Panc1 (cell line): Measurements from ENCODE around the gene MGAT4C. TPM values are rescaled to one million over a fixed set of nuclear protein-coding genes. Genes with fewer than 3 reads are reported as not detected.

Experiments used
- ATAC-seq: fragments of 200-7000 bp; cut with Tn5 transposase; 2 replicates; pipeline ENCODE4 v1.9.1; 2020; ENCODE audit warnings: mild to moderate bottlenecking, moderate library complexity
- BruUV-seq: library from RNA; stranded (reverse); fragments of 400-500 nt; replicated peaks from 2 replicates; lab custom pipeline; 2021; lab: Mats Ljungman, UMichigan
- CTCF ChIA-PET: fragments of 300-600 bp; sonication (Branson Sonifier 250); formaldehyde crosslinking; loops from one replicate; lab custom pipeline; 2022; ENCODE audit warnings: antibody characterized with exemption; lab: Charles Lee
- POLR2A ChIA-PET: fragments of 300-600 bp; sonication (Branson Sonifier 250); formaldehyde crosslinking; loops from one replicate; lab custom pipeline; 2022; ENCODE audit warnings: antibody characterized with exemption; lab: Charles Lee
- DNase-seq: peaks from one replicate; pipeline ENCODE4 v3.0.0-alpha.2; 2010; ENCODE audit warnings: low read depth, low spot score
- H3K27ac ChIP-seq: 2 replicates; pipeline ENCODE4 v1.5.1; 2011; ENCODE audit warnings: mild to moderate bottlenecking, low read length, inconsistent platforms
- H3K27me3 ChIP-seq: fragments of 200-500 bp; sonication (Bioruptor generic); 2 replicates; pipeline ENCODE4 v1.6.0; 2014; ENCODE audit warnings: low read length, inconsistent platforms; ENCODE audit not compliant: control insufficient read depth, insufficient read depth
- H3K36me3 ChIP-seq: fragments of 200-500 bp; sonication (Bioruptor generic); 2 replicates; pipeline ENCODE4 v1.5.1; 2014; ENCODE audit warnings: inconsistent platforms, mild to moderate bottlenecking, low read length, moderate library complexity; ENCODE audit not compliant: control insufficient read depth, insufficient read depth
- H3K4me1 ChIP-seq: 2 replicates; pipeline ENCODE4 v1.5.1; 2011; ENCODE audit warnings: inconsistent platforms, mild to moderate bottlenecking, low read length, moderate library complexity; ENCODE audit not compliant: control insufficient read depth, insufficient read depth
- H3K4me3 ChIP-seq, 2 experiments: 2 replicates each; pipeline ENCODE4 v1.5.1; 2011 to 2012; ENCODE audit warnings: low read depth in 2 of 2, low read length in 2 of 2, mild to moderate bottlenecking in 2 of 2, inconsistent platforms in 1 of 2, moderate library complexity in 1 of 2
- H3K9me3 ChIP-seq: fragments of 200-500 bp; sonication (Bioruptor generic); 2 replicates; pipeline ENCODE4 v1.5.1; 2014; ENCODE audit warnings: low read depth, mild to moderate bottlenecking, inconsistent platforms, low read length, moderate library complexity; ENCODE audit not compliant: control insufficient read depth, insufficient read depth
- CTCF ChIP-seq: fragments of 450-650 bp; IDR thresholded peaks from 2 replicates; pipeline ENCODE4 v1.5.1; 2017; ENCODE audit warnings: mild to moderate bottlenecking
- POLR2AphosphoS5 ChIP-seq: IDR thresholded peaks from 2 replicates; pipeline ENCODE4 v1.6.1; 2012; ENCODE audit warnings: mild to moderate bottlenecking, low read depth, low read length, moderate library complexity
- REST ChIP-seq, 2 experiments: IDR thresholded peaks; 2 replicates each; pipeline ENCODE4 v1.6.1; 2011 to 2012; ENCODE audit warnings: low read depth in 2 of 2, control low read depth in 1 of 2, low read length in 1 of 2, mild to moderate bottlenecking in 1 of 2, moderate library complexity in 1 of 2; ENCODE audit not compliant: insufficient read depth in 1 of 2
- SIN3A ChIP-seq: IDR thresholded peaks from 2 replicates; pipeline ENCODE4 v1.6.1; 2012; ENCODE audit warnings: low read depth, mild to moderate bottlenecking, low read length, moderate library complexity, borderline replicate concordance; ENCODE audit not compliant: insufficient read depth
- TCF7L2 ChIP-seq: IDR thresholded peaks from 2 replicates; pipeline ENCODE4 v1.6.1; 2011; ENCODE audit warnings: mild to moderate bottlenecking, low read depth, low read length, inconsistent platforms
- in situ Hi-C: cut with HindIII; loops from 2 replicates; pipeline ENCODE4 v1.10.0; 2016; ENCODE audit warnings: low sequenced_read_pairs, low pct_unique_long_range_greater_than_20kb
- intact Hi-C: fragments of 100-400 bp; cut with micrococcal nuclease; formaldehyde crosslinking; loops from one replicate; pipeline ENCODE4 v1.10.0; 2022; ENCODE audit not compliant: unreplicated experiment
- total RNA-seq: library from RNA; stranded (reverse); gene quantifications from one replicate; pipeline ENCODE4 v1.2.1, GENCODE V29; 2021; ENCODE audit not compliant: unreplicated experiment

The MGAT4C gene
- total RNA-seq, 1 experiment from 2014 or later, result not detected

GRCh38 chr12:85975716-85976115, 280.5 kb downstream of the MGAT4C start:
- no TSS peak for BruUV-seq
- intact Hi-C loops, result no loop called here
- POLR2A ChIA-PET, result no interaction called here

GRCh38 chr12:85971800-85972199, 284.4 kb downstream of the MGAT4C start:
- Histone ChIP-seq H3K36me3 (no peaks in the 10 kb centered on the region), H3K4me3 (no peak overlapping the region), H3K27me3 (no peaks in the 10 kb centered on the region), H3K9me3 (no peaks in the 10 kb centered on the region), H3K4me1 (no peaks in the 10 kb centered on the region), H3K27ac (no peak overlapping the region)
- no TSS peak for BruUV-seq
- intact Hi-C loops (no loop called here), in situ Hi-C loops (no loop called here)
- ChIA-PET CTCF (no interaction called here), POLR2A (no interaction called here)
- TF ChIP-seq REST (IDR thresholded peaks at IDR 0.05; ENCODE audit: insufficient read depth in 1 of 2, low read depth in 2 of 2, low read length in 1 of 2), result no peak
- no peak for TF ChIP-seq POLR2AphosphoS5
- peak; percentile 5; the same call in 1 of the 2 replicates for TF ChIP-seq CTCF
- DNase-seq (no peak), ATAC-seq (no peak)

More at GRCh38 chr12:85975716-85976115, 280.5 kb downstream of the MGAT4C start:
- Histone ChIP-seq H3K36me3 (no peaks in the 10 kb centered on the region), H3K4me1 (no peaks in the 10 kb centered on the region), H3K27ac (no peak overlapping the region), H3K4me3 (no peak overlapping the region), H3K9me3 (no peaks in the 10 kb centered on the region), H3K27me3 (no peaks in the 10 kb centered on the region)
- TF ChIP-seq SIN3A (no peak), POLR2AphosphoS5 (no peak), TCF7L2 (no peak), CTCF (no peak), REST (IDR thresholded peaks at IDR 0.05; ENCODE audit: insufficient read depth in 1 of 2, low read depth in 2 of 2, low read length in 1 of 2) (no peak)
- DNase-seq, result no peak
- in situ Hi-C loops, result no loop called here
- CTCF ChIA-PET, result no interaction called here
- no peak for ATAC-seq
